ENCODE results near the gene OSBP. TPM values are rescaled to one million over a fixed set of nuclear protein-coding genes. Genes with fewer than 3 reads are reported as not detected.

OSBP gene
- total and polyA plus RNA-seq, 7 experiments from 2014 or later, result 21.0 to 57.6 (median 48.6) TPM

GRCh38 chr11:59532620-59533019 is 83.0 kb downstream of the OSBP start:
- ChIA-PET CTCF (no interaction called here), POLR2A (no interaction called here)
- Mint-ChIP-seq H3K27me3 (peaks cover 0 to 9% (median 0%) of the 10 kb centered on the region in 5 donors), H3K9me3 (no peaks in the 10 kb centered on the region), H3K4me1 (peaks cover 7 to 9% (median 8%) of the 10 kb centered on the region in 7 donors), H3K36me3 (peaks cover 0 to 3% (median 0%) of the 10 kb centered on the region in 5 donors), H3K27ac (peak overlapping the region in 1 of 9 donors; percentile 36), H3K4me3 (no peak overlapping the region)
- Histone ChIP-seq H3K9me3 (ENCODE audit: control insufficient read depth in 2 of 3, low read length in 3 of 3) (no peaks in the 10 kb centered on the region), H3K27me3 (ENCODE audit: control insufficient read depth in 2 of 2, insufficient read depth in 2 of 2, low read length in 2 of 2) (no peaks in the 10 kb centered on the region), H3K36me3 (ENCODE audit: control insufficient read depth in 2 of 3, insufficient read depth in 3 of 3, low read length in 3 of 3) (no peaks in the 10 kb centered on the region), H3K4me1 (ENCODE audit: control insufficient read depth in 2 of 2, insufficient read depth in 2 of 2, low read length in 2 of 2) (no peaks in the 10 kb centered on the region), H3K4me3 (ENCODE audit: low read length) (no peak overlapping the region), H3K27ac (ENCODE audit: low read depth, low read length) (no peak overlapping the region)
- ATAC-seq (no peak), DNase-seq (no peak)
- intact Hi-C loops (cut with micrococcal nuclease), result loop anchor here in 1 of 2 donors (1.0 kb wide), 1 partner anchor 46 kb away; no protein-coding TSS in a partner anchor

- Histone ChIP-seq H3K9me3 (ENCODE audit: control insufficient read depth in 2 of 3, low read length in 3 of 3) (no peaks in the 10 kb centered on the region), H3K27me3 (ENCODE audit: control insufficient read depth in 2 of 2, insufficient read depth in 2 of 2, low read length in 2 of 2) (no peaks in the 10 kb centered on the region), H3K36me3 (ENCODE audit: control insufficient read depth in 2 of 3, insufficient read depth in 3 of 3, low read length in 3 of 3) (no peaks in the 10 kb centered on the region), H3K4me1 (ENCODE audit: control insufficient read depth in 2 of 2, insufficient read depth in 2 of 2, low read length in 2 of 2) (no peaks in the 10 kb centered on the region), H3K27ac (ENCODE audit: low read depth, low read length) (no peak overlapping the region), H3K4me3 (ENCODE audit: low read length) (no peak overlapping the region)
- Mint-ChIP-seq H3K4me1 (no peaks in the 10 kb centered on the region), H3K36me3 (peaks cover 0 to 3% (median 0%) of the 10 kb centered on the region in 5 donors), H3K27ac (no peak overlapping the region), H3K4me3 (no peak overlapping the region), H3K27me3 (peaks cover 0 to 20% (median 9%) of the 10 kb centered on the region in 5 donors), H3K9me3 (no peaks in the 10 kb centered on the region)
- DNase-seq, result no peak
- ChIA-PET CTCF (interaction anchor here (0.6 kb wide), 1 partner anchor 9 kb away, joined by 4 read pairs; no protein-coding TSS in a partner anchor), POLR2A (no interaction called here)
- ATAC-seq, result no peak
- intact Hi-C loops (cut with micrococcal nuclease), result no loop called here
These were observed 86.9 kb downstream of the OSBP start for GRCh38 chr11:59528711-59529110.

Small RNAs within 50 kb of the gene (microRNA-seq; reads per million reads assigned to microRNA genes)
- not detected for gene MIR3162 (ENCODE audit: borderline microRNAs expressed)

Other genes starting within 250 kb of the OSBP start
- not detected for gene OR5A2, start 189.4 kb downstream of the OSBP start, total RNA-seq
- not detected for gene OR5A2, start 189.4 kb downstream of the OSBP start, polyA plus RNA-seq
- not detected for gene OR5A1, start 179.3 kb downstream of the OSBP start, total RNA-seq
- not detected for gene OR5A1, start 179.3 kb downstream of the OSBP start, polyA plus RNA-seq
- gene OR4D6, start 158.8 kb downstream of the OSBP start, total RNA-seq, result not detected
- not detected for gene OR4D6, start 158.8 kb downstream of the OSBP start, polyA plus RNA-seq
- not detected for gene OR4D10, start 142.5 kb downstream of the OSBP start, total RNA-seq
- gene OR4D10, start 142.5 kb downstream of the OSBP start, polyA plus RNA-seq, result not detected
- gene OR4D11, start 112.2 kb downstream of the OSBP start, total RNA-seq, result not detected
- gene OR4D11, start 112.2 kb downstream of the OSBP start, polyA plus RNA-seq, result not detected
- gene OR4D9, start 104.2 kb downstream of the OSBP start, total RNA-seq, result not detected
- not detected for gene OR4D9, start 104.2 kb downstream of the OSBP start, polyA plus RNA-seq
- 10 to 100 TPM; 40.6 to 60.1 (median 45.3) TPM for gene PATL1, start 53.3 kb upstream of the OSBP start, total RNA-seq
- 1 to 10 TPM; 5.7 to 7.6 TPM for gene PATL1, start 53.3 kb upstream of the OSBP start, polyA plus RNA-seq
- gene OR10V1, start 98.1 kb upstream of the OSBP start, total RNA-seq, result not detected
- not detected for gene OR10V1, start 98.1 kb upstream of the OSBP start, polyA plus RNA-seq
- gene STX3, start 139.6 kb upstream of the OSBP start, total RNA-seq, result 10 to 100 TPM in 4 of 5 experiments, 1 to 10 TPM in 1; 9.0 to 67.4 (median 15.1) TPM
- 1 to 10 TPM; 3.5 to 4.2 TPM for gene STX3, start 139.6 kb upstream of the OSBP start, polyA plus RNA-seq
- 10 to 100 TPM; 25.1 to 65.6 (median 35.2) TPM for gene MRPL16, start 195.0 kb upstream of the OSBP start, total RNA-seq
- gene MRPL16, start 195.0 kb upstream of the OSBP start, polyA plus RNA-seq, result 100 to 1,000 TPM in 1 of 2 donors, 10 to 100 TPM in 1; 79.5 to 108 TPM
- gene CBLIF, start 229.7 kb upstream of the OSBP start, total RNA-seq, result not detected
- not detected for gene CBLIF, start 229.7 kb upstream of the OSBP start, polyA plus RNA-seq